Left ventricle myocardium inferior (tissue), 1 donor: ENCODE measurements around the gene IGLON5. TPM values are rescaled to one million over a fixed set of nuclear protein-coding genes. Genes with fewer than 3 reads are reported as not detected.

Experiments
- DNase-seq: peaks from one replicate; pipeline ENCODE4 v3.0.0-alpha.2; 2020
- H3K27ac ChIP-seq: fragments of 200-600 bp; replicated peaks from 2 replicates; pipeline ENCODE4 v1.8.0; 2021
- H3K27me3 ChIP-seq: fragments of 200-600 bp; 2 replicates; pipeline ENCODE4 v1.8.0; 2021; ENCODE audit warnings: low read depth
- H3K36me3 ChIP-seq: fragments of 200-600 bp; 2 replicates; pipeline ENCODE4 v1.8.0; 2021
- H3K4me1 ChIP-seq: fragments of 200-600 bp; 2 replicates; pipeline ENCODE4 v1.8.0; 2021
- H3K4me3 ChIP-seq: fragments of 200-600 bp; 2 replicates; pipeline ENCODE4 v1.8.0; 2021; ENCODE audit warnings: mild to moderate bottlenecking, moderate library complexity
- H3K9me3 ChIP-seq: fragments of 200-600 bp; replicated peaks from 2 replicates; pipeline ENCODE4 v1.8.0; 2021
- intact Hi-C: fragments of 100-400 bp; cut with micrococcal nuclease; formaldehyde crosslinking; loops from one replicate; pipeline ENCODE4 v1.11.0; 2022
- total RNA-seq: library from RNA; stranded (reverse); fragmentation: NEBNext Ultra II Directional; extraction: Animal tissue kit (Norgen Biotek cat#: 25700); gene quantifications from one replicate; pipeline ENCODE4 v1.2.1, GENCODE V29; 2021
- TF ChIP-seq, protein P1 (sequence below): fragments of 200-600 bp; IDR thresholded peaks from 2 replicates; pipeline ENCODE4 v1.8.0; 2021; ENCODE audit warnings: antibody characterized with exemption, mild to moderate bottlenecking, borderline replicate concordance
- donor health status: DM: no; HTN: yes; CAD: no; lungs with severe emphysema.

IGLON5 gene
- total RNA-seq, 1 donor from 2014 or later: not detected

DNA sequence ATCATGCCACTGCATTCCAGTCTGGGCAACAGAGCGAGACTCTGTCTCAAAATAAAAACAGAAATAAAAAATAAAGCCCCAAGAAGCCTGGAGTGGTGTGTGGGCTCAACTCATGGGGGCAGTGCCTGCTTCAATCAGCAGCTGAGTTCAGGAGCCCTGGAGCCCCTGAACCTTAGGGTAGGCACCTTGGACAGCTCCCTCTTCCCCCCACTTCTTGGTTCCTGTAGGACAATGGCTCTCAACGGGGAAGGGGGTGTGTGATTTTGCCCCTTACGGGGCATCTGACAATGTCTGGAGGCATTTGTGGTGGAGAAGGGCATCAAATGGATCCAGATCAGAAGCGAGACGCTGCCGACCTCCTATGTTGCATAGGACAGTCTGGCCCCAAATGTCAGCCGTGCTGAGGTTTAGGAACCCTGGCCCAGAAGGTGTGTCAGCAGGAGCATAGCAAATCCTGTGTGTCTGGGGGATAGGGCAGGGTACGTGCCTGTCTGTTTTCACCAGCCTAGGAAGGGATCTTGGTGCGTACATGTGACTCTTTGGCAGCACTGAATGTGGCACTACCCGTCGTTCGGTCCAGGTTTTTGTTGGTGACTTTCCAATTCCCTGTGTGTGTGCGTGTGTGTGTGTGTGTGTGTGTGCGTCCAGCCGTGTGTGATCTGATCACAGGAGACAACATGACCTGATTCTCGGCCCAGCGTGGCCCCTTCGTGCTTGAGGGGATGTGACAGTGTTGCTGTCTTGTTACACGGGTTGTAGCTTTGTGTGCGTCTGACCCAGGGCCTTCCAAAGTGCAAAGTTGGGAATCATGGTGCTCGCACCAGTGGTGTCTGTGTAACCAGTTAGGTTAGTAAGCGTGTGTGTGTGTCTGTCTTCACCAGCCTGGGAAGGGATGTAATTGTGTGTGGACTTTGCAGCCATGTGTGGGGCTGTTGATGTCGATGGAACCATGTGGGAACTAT lies 7.5 kb downstream of the IGLON5 start:
- Histone ChIP-seq H3K9me3 (no peaks in the 10 kb centered on the region), H3K36me3 (no peaks in the 10 kb centered on the region), H3K4me1 (no peaks in the 10 kb centered on the region), H3K27me3 (peaks cover 77% of the 10 kb centered on the region), H3K4me3 (no peak overlapping the region), H3K27ac (no peak overlapping the region)
- intact Hi-C loops: no loop called here
- no peak for DNase-seq
- TF ChIP-seq, protein P1, sequence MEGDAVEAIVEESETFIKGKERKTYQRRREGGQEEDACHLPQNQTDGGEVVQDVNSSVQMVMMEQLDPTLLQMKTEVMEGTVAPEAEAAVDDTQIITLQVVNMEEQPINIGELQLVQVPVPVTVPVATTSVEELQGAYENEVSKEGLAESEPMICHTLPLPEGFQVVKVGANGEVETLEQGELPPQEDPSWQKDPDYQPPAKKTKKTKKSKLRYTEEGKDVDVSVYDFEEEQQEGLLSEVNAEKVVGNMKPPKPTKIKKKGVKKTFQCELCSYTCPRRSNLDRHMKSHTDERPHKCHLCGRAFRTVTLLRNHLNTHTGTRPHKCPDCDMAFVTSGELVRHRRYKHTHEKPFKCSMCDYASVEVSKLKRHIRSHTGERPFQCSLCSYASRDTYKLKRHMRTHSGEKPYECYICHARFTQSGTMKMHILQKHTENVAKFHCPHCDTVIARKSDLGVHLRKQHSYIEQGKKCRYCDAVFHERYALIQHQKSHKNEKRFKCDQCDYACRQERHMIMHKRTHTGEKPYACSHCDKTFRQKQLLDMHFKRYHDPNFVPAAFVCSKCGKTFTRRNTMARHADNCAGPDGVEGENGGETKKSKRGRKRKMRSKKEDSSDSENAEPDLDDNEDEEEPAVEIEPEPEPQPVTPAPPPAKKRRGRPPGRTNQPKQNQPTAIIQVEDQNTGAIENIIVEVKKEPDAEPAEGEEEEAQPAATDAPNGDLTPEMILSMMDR: no peak

DNA sequence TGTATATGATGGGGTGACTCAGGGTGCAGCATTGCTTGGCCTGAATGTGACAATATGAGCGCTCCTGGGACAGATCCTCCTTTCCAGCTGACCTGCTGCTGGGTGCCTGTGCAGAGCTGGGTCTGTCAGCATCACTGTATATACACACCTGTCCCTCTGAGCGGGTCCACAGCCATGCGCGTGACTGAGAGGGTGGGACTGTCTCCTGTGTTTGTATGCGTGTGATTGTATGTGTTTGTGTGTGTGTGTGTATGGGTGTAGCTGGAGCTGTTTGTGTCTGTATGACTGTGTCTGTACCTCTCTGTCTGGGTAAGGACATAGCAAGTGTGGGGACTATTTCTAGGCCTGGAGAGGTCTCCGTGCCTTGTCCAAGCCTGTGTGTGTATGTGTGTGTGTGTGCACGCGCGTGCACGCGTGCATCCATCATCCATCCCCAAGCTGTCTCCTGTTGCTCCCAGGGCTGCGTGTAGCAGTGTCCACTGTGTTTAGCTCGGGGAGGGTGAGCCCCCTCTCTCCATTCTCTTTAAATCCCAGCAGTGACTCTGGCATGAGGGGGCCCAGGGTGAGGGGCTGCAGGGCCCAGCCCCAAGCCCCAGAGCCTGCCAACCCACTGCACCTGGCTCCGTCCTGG lies 8.3 kb downstream of the IGLON5 start:
- H3K9me3 ChIP-seq: no peaks in the 10 kb centered on the region
- intact Hi-C loops: no loop called here
- no peak overlapping the region for H3K4me3 ChIP-seq
- no peaks in the 10 kb centered on the region for H3K4me1 ChIP-seq
- TF ChIP-seq, protein P1: no peak
- no peak overlapping the region for H3K27ac ChIP-seq
- DNase-seq: no peak
- H3K27me3 ChIP-seq: peaks cover 77% of the 10 kb centered on the region
- no peaks in the 10 kb centered on the region for H3K36me3 ChIP-seq

DNA sequence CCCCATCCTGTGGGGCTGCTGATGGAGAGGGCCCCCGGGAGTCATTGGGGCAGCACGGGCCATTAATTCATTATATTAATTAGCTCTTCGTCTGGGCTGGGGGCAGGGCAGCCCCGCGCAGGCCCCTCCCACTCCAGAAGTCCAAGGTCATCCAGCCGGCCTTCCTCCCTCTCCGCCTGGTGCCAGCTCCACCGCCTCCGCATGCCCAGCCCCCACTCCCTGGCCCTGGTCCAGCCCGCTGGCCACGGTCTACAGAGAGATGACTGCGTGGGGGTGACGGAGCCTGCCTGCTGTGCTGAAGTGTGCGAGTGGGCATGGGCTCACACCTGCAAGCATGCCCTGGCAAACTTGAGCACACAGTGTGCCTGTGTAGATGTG lies 8.8 kb downstream of the IGLON5 start:
- TF ChIP-seq, protein P1: no peak
- intact Hi-C loops: no loop called here

DNA sequence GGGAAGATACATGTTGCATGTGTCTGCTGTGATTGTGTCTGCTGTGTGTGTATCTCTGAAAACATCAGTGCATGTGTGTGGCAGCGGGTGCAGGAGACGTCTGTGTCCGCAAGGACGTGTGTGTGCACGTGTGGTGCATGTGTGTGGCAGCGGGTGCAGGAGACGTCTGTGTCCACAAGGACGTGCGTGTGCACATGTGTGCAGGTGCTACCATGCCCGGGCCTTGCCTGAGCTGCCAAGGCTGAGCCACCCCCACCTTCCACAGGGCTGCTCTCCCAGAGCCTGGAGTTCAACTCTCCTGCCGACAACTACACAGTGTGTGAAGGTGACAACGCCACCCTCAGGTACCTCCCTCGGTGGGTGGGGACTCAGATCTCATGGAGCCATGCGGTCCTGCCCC lies 10.4 kb downstream of the IGLON5 start:
- DNase-seq: no peak
- Histone ChIP-seq H3K36me3 (no peaks in the 10 kb centered on the region), H3K9me3 (no peaks in the 10 kb centered on the region), H3K27me3 (peaks cover 76% of the 10 kb centered on the region), H3K4me3 (no peak overlapping the region), H3K4me1 (no peaks in the 10 kb centered on the region), H3K27ac (no peak overlapping the region)
- intact Hi-C loops: no loop called here
- TF ChIP-seq, protein P1: no peak

More for the DNA sequence above, 8.8 kb downstream of the IGLON5 start:
- Histone ChIP-seq H3K27me3 (peaks cover 75% of the 10 kb centered on the region), H3K27ac (no peak overlapping the region), H3K36me3 (no peaks in the 10 kb centered on the region), H3K4me3 (no peak overlapping the region), H3K4me1 (no peaks in the 10 kb centered on the region), H3K9me3 (no peaks in the 10 kb centered on the region)
- no peak for DNase-seq

DNA sequence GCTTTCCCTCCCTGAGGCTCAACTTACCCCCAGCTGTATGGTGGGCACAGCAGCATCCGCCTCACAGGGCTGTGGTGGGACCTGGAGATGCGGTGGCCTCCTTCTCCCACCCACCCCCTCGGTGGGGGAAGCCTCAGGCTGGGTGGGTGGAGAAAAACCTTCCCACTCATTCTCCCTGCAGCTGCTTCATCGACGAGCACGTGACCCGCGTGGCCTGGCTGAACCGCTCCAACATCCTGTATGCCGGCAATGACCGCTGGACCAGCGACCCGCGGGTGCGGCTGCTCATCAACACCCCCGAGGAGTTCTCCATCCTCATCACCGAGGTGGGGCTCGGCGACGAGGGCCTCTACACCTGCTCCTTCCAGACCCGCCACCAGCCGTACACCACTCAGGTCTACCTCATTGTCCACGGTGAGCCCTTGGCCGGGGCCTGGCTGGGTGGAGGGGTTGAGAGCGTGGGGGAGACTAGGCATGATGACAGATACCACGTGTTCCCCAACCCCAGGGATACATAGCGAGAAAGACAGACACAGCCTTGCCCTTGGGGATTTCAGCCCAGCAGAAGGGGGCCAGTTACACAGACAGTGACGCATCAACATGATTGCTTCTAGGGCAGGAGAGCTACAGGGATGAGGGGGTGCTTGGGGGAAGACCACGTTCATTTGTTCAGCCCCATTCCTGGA lies 12.2 kb downstream of the IGLON5 start:
- H3K9me3 ChIP-seq: no peaks in the 10 kb centered on the region
- no peak overlapping the region for H3K27ac ChIP-seq
- peaks cover 76% of the 10 kb centered on the region for H3K27me3 ChIP-seq
- H3K4me3 ChIP-seq: no peak overlapping the region
- H3K4me1 ChIP-seq: peaks cover 14% of the 10 kb centered on the region
- no peak for DNase-seq
- TF ChIP-seq, protein P1: no peak
- intact Hi-C loops: no loop called here
- no peaks in the 10 kb centered on the region for H3K36me3 ChIP-seq
